OCI-LY1 (cell line): ENCODE results near the gene PREP.

Experiments used
- EZH2 ChIP-seq: fragments of 200-600 bp; sonication (generic), shearing (Covaris generic); IDR thresholded peaks from 2 replicates; pipeline ENCODE4 v1.8.0; 2017; ENCODE audit warnings: borderline replicate concordance, mixed run types, mild to moderate bottlenecking, antibody characterized with exemption, low read length, moderate library complexity, mixed read lengths
- TF ChIP-seq, protein P1 (sequence below): fragments of 200-600 bp; sonication (generic), shearing (Covaris generic); IDR thresholded peaks from 2 replicates; pipeline ENCODE4 v1.5.1; 2017; ENCODE audit warnings: mild to moderate bottlenecking, antibody characterized with exemption, low read length, moderate library complexity, mixed read lengths

- TF ChIP-seq, protein P1, sequence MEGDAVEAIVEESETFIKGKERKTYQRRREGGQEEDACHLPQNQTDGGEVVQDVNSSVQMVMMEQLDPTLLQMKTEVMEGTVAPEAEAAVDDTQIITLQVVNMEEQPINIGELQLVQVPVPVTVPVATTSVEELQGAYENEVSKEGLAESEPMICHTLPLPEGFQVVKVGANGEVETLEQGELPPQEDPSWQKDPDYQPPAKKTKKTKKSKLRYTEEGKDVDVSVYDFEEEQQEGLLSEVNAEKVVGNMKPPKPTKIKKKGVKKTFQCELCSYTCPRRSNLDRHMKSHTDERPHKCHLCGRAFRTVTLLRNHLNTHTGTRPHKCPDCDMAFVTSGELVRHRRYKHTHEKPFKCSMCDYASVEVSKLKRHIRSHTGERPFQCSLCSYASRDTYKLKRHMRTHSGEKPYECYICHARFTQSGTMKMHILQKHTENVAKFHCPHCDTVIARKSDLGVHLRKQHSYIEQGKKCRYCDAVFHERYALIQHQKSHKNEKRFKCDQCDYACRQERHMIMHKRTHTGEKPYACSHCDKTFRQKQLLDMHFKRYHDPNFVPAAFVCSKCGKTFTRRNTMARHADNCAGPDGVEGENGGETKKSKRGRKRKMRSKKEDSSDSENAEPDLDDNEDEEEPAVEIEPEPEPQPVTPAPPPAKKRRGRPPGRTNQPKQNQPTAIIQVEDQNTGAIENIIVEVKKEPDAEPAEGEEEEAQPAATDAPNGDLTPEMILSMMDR = no peak
- no peak for TF ChIP-seq EZH2
These were observed 100.9 kb downstream of the PREP start for GRCh38 chr6:105301756-105302616.
